ENCODE results near the gene LRFN2. TPM values are rescaled to one million over a fixed set of nuclear protein-coding genes. Genes with fewer than 3 reads are reported as not detected.

Gene LRFN2
- total and polyA plus RNA-seq, 2 experiments from 2014 or later: 0.29 to 2.5 TPM

DNA sequence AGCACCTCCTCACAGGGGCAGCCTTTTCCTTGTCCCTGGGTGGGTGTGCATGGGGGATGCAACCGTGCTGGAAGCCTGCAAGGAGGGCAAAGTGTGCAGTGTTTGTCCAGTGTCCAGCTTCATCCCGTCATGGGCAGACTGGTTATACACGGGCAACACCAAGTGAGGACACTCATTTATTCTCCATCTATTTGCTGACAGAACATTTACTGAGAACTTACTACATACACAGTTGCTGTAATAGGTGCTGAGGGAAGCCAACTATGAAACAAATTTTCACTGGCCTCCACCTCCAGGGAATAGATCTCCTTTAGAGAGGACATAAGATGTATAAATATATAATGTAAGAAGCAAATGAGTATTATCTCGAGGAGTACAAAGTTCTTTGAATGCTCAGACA, 136.7 kb downstream of the LRFN2 start:
- Mint-ChIP-seq H3K4me3 (no peak overlapping the region), H3K4me1 (peaks cover 6% of the 10 kb centered on the region), H3K9me3 (peaks cover 5% of the 10 kb centered on the region; the same call in 1 of the 3 replicates), H3K27ac (no peak overlapping the region), H3K27me3 (ENCODE audit: insufficient read depth, low read depth, poor library complexity) (peaks cover 12% of the 10 kb centered on the region), H3K36me3 (ENCODE audit: low read depth) (no peaks in the 10 kb centered on the region; the same call in 1 of the 3 replicates)
- Histone ChIP-seq H4K20me1 (replicated peaks; ENCODE audit: insufficient read depth) (no peaks in the 10 kb centered on the region), H3K4me2 (no peak overlapping the region), H3K27ac (ENCODE audit: low read depth) (no peak overlapping the region), H3K27me3 (ENCODE audit: insufficient read depth) (no peaks in the 10 kb centered on the region), H2AFZ (no peak overlapping the region), H3K4me3 (no peak overlapping the region), H3F3A (replicated peaks; ENCODE audit: low read depth) (no peaks in the 10 kb centered on the region), H3K9me2 (ENCODE audit: insufficient read depth) (peaks cover 23% of the 10 kb centered on the region; the same call in 1 of the 2 replicates), H3K36me3 (ENCODE audit: insufficient read depth) (no peaks in the 10 kb centered on the region), H3K4me1 (ENCODE audit: insufficient read depth) (no peaks in the 10 kb centered on the region), H3K79me2 (replicated peaks; ENCODE audit: insufficient read depth) (no peaks in the 10 kb centered on the region)
- TF ChIP-seq CREB1 (CRISPR knock-in tag; IDR thresholded peaks at IDR 0.05; ENCODE audit: low read depth): no peak
- no peak for TF ChIP-seq ZNF331 (CRISPR knock-in tag; IDR thresholded peaks at IDR 0.05; ENCODE audit: low read depth)
- TF ChIP-seq, protein P1, sequence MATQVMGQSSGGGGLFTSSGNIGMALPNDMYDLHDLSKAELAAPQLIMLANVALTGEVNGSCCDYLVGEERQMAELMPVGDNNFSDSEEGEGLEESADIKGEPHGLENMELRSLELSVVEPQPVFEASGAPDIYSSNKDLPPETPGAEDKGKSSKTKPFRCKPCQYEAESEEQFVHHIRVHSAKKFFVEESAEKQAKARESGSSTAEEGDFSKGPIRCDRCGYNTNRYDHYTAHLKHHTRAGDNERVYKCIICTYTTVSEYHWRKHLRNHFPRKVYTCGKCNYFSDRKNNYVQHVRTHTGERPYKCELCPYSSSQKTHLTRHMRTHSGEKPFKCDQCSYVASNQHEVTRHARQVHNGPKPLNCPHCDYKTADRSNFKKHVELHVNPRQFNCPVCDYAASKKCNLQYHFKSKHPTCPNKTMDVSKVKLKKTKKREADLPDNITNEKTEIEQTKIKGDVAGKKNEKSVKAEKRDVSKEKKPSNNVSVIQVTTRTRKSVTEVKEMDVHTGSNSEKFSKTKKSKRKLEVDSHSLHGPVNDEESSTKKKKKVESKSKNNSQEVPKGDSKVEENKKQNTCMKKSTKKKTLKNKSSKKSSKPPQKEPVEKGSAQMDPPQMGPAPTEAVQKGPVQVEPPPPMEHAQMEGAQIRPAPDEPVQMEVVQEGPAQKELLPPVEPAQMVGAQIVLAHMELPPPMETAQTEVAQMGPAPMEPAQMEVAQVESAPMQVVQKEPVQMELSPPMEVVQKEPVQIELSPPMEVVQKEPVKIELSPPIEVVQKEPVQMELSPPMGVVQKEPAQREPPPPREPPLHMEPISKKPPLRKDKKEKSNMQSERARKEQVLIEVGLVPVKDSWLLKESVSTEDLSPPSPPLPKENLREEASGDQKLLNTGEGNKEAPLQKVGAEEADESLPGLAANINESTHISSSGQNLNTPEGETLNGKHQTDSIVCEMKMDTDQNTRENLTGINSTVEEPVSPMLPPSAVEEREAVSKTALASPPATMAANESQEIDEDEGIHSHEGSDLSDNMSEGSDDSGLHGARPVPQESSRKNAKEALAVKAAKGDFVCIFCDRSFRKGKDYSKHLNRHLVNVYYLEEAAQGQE (IDR thresholded peaks at IDR 0.05; ENCODE audit: unreplicated experiment): no peak
- no peak for TF ChIP-seq EZH2 (IDR thresholded peaks at IDR 0.05; ENCODE audit: low read depth, unreplicated experiment)
- TF ChIP-seq ZNF114 (CRISPR knock-in tag; IDR thresholded peaks at IDR 0.05): no peak
- no peak for TF ChIP-seq NANOG (IDR thresholded peaks at IDR 0.05; ENCODE audit: borderline replicate concordance)
- TF ChIP-seq, protein P2, sequence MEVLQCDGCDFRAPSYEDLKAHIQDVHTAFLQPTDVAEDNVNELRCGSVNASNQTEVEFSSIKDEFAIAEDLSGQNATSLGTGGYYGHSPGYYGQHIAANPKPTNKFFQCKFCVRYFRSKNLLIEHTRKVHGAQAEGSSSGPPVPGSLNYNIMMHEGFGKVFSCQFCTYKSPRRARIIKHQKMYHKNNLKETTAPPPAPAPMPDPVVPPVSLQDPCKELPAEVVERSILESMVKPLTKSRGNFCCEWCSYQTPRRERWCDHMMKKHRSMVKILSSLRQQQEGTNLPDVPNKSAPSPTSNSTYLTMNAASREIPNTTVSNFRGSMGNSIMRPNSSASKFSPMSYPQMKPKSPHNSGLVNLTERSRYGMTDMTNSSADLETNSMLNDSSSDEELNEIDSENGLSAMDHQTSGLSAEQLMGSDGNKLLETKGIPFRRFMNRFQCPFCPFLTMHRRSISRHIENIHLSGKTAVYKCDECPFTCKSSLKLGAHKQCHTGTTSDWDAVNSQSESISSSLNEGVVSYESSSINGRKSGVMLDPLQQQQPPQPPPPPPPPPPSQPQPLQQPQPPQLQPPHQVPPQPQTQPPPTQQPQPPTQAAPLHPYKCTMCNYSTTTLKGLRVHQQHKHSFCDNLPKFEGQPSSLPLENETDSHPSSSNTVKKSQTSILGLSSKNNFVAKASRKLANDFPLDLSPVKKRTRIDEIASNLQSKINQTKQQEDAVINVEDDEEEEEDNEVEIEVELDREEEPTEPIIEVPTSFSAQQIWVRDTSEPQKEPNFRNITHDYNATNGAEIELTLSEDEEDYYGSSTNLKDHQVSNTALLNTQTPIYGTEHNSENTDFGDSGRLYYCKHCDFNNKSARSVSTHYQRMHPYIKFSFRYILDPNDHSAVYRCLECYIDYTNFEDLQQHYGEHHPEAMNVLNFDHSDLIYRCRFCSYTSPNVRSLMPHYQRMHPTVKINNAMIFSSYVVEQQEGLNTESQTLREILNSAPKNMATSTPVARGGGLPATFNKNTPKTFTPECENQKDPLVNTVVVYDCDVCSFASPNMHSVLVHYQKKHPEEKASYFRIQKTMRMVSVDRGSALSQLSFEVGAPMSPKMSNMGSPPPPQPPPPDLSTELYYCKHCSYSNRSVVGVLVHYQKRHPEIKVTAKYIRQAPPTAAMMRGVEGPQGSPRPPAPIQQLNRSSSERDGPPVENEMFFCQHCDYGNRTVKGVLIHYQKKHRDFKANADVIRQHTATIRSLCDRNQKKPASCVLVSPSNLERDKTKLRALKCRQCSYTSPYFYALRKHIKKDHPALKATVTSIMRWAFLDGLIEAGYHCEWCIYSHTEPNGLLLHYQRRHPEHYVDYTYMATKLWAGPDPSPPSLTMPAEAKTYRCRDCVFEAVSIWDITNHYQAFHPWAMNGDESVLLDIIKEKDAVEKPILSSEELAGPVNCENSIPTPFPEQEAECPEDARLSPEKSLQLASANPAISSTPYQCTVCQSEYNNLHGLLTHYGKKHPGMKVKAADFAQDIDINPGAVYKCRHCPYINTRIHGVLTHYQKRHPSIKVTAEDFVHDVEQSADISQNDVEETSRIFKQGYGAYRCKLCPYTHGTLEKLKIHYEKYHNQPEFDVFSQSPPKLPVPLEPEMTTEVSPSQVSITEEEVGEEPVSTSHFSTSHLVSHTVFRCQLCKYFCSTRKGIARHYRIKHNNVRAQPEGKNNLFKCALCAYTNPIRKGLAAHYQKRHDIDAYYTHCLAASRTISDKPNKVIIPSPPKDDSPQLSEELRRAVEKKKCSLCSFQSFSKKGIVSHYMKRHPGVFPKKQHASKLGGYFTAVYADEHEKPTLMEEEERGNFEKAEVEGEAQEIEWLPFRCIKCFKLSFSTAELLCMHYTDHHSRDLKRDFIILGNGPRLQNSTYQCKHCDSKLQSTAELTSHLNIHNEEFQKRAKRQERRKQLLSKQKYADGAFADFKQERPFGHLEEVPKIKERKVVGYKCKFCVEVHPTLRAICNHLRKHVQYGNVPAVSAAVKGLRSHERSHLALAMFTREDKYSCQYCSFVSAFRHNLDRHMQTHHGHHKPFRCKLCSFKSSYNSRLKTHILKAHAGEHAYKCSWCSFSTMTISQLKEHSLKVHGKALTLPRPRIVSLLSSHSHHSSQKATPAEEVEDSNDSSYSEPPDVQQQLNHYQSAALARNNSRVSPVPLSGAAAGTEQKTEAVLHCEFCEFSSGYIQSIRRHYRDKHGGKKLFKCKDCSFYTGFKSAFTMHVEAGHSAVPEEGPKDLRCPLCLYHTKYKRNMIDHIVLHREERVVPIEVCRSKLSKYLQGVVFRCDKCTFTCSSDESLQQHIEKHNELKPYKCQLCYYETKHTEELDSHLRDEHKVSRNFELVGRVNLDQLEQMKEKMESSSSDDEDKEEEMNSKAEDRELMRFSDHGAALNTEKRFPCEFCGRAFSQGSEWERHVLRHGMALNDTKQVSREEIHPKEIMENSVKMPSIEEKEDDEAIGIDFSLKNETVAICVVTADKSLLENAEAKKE (CRISPR knock-in tag; IDR thresholded peaks at IDR 0.05): no peak
- TF ChIP-seq, protein P3, sequence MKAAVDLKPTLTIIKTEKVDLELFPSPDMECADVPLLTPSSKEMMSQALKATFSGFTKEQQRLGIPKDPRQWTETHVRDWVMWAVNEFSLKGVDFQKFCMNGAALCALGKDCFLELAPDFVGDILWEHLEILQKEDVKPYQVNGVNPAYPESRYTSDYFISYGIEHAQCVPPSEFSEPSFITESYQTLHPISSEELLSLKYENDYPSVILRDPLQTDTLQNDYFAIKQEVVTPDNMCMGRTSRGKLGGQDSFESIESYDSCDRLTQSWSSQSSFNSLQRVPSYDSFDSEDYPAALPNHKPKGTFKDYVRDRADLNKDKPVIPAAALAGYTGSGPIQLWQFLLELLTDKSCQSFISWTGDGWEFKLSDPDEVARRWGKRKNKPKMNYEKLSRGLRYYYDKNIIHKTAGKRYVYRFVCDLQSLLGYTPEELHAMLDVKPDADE (IDR thresholded peaks at IDR 0.05): no peak
- TF ChIP-seq, protein P4, sequence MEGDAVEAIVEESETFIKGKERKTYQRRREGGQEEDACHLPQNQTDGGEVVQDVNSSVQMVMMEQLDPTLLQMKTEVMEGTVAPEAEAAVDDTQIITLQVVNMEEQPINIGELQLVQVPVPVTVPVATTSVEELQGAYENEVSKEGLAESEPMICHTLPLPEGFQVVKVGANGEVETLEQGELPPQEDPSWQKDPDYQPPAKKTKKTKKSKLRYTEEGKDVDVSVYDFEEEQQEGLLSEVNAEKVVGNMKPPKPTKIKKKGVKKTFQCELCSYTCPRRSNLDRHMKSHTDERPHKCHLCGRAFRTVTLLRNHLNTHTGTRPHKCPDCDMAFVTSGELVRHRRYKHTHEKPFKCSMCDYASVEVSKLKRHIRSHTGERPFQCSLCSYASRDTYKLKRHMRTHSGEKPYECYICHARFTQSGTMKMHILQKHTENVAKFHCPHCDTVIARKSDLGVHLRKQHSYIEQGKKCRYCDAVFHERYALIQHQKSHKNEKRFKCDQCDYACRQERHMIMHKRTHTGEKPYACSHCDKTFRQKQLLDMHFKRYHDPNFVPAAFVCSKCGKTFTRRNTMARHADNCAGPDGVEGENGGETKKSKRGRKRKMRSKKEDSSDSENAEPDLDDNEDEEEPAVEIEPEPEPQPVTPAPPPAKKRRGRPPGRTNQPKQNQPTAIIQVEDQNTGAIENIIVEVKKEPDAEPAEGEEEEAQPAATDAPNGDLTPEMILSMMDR (conservative IDR thresholded peaks at IDR 0.05; ENCODE audit: low read depth in 2 of 2): no peak
- no peak for TF ChIP-seq STAT1 (IDR thresholded peaks at IDR 0.05; ENCODE audit: unreplicated experiment)
- no peak for TF ChIP-seq JUNB (IDR thresholded peaks at IDR 0.05; ENCODE audit: unreplicated experiment)
- no peak for TF ChIP-seq POLR2AphosphoS5 (IDR thresholded peaks at IDR 0.05; ENCODE audit: low read depth)
- TF ChIP-seq EZH2phosphoT487 (IDR thresholded peaks at IDR 0.05; ENCODE audit: unreplicated experiment): no peak
- no peak for DNase-seq (ENCODE audit: low spot score)
- no peak for ATAC-seq

Data from GM23338 (cell line).